HG02798 (cell line): ENCODE results near the gene VPS37D.
"Not testable (repeated sequence)": the region's sequence is repeated elsewhere in the genome, so short reads cannot be mapped to it uniquely, and the experiment has no call there.

Source experiments
- ATAC-seq: cut with Tn5 transposase; IDR thresholded peaks from one replicate; pipeline ENCODE4 v1.9.1; 2021; ENCODE audit warnings: mild to moderate bottlenecking; ENCODE audit not compliant: unreplicated experiment, poor library complexity

VPS37D gene

GRCh38 chr7:73645643-73646174 lies 21.9 kb upstream of the VPS37D start:
- no peak for ATAC-seq

GRCh38 chr7:73646785-73647724 lies 20.6 kb upstream of the VPS37D start:
- ATAC-seq: no peak

GRCh38 chr7:73647725-73648592 lies 19.7 kb upstream of the VPS37D start:
- ATAC-seq: no peak

- ATAC-seq: no peak
Observed at GRCh38 chr7:73648593-73649332, 18.9 kb upstream of the VPS37D start.

- ATAC-seq: no peak
Observed at GRCh38 chr7:73649576-73649975, 18.1 kb upstream of the VPS37D start.

GRCh38 chr7:73650524-73650923 lies 17.1 kb upstream of the VPS37D start:
- ATAC-seq: no peak

GRCh38 chr7:73652541-73652949 lies 15.1 kb upstream of the VPS37D start:
- ATAC-seq: no peak

- ATAC-seq: not testable (repeated sequence)
Observed at GRCh38 chr7:73655309-73655708, 12.3 kb upstream of the VPS37D start.

- ATAC-seq: no peak
Observed at GRCh38 chr7:73659983-73660382, 7.6 kb upstream of the VPS37D start.

- ATAC-seq: not testable (repeated sequence)
Observed at GRCh38 chr7:73660594-73660993, 7.0 kb upstream of the VPS37D start.

GRCh38 chr7:73663033-73663432 lies 4.6 kb upstream of the VPS37D start:
- ATAC-seq: no peak

- peak; percentile 2 for ATAC-seq
Observed at GRCh38 chr7:73668103-73668885, 663 bp downstream of the VPS37D start.

- ATAC-seq: no peak
Observed at GRCh38 chr7:73668886-73669230, 1.2 kb downstream of the VPS37D start.

GRCh38 chr7:73669288-73669701 lies 1.7 kb downstream of the VPS37D start:
- no peak for ATAC-seq

- no peak for ATAC-seq
Observed at GRCh38 chr7:73669858-73670385, 2.3 kb downstream of the VPS37D start.

GRCh38 chr7:73671322-73671661 lies 3.7 kb downstream of the VPS37D start:
- ATAC-seq: no peak

- ATAC-seq: no peak
Observed at GRCh38 chr7:73671857-73672445, 4.3 kb downstream of the VPS37D start.

- ATAC-seq: no peak
Observed at GRCh38 chr7:73674468-73675124, 7.0 kb downstream of the VPS37D start.
